GDM1 (cell line): ENCODE measurements around the gene ZNF560.
"Not testable (repeated sequence)": the region's sequence is repeated elsewhere in the genome, so short reads cannot be mapped to it uniquely, and the experiment has no call there.

Experiments
- DNase-seq: peaks from one replicate; lab custom pipeline; 2025; lab: John Stamatoyannopoulos, UW

Gene ZNF560

DNA sequence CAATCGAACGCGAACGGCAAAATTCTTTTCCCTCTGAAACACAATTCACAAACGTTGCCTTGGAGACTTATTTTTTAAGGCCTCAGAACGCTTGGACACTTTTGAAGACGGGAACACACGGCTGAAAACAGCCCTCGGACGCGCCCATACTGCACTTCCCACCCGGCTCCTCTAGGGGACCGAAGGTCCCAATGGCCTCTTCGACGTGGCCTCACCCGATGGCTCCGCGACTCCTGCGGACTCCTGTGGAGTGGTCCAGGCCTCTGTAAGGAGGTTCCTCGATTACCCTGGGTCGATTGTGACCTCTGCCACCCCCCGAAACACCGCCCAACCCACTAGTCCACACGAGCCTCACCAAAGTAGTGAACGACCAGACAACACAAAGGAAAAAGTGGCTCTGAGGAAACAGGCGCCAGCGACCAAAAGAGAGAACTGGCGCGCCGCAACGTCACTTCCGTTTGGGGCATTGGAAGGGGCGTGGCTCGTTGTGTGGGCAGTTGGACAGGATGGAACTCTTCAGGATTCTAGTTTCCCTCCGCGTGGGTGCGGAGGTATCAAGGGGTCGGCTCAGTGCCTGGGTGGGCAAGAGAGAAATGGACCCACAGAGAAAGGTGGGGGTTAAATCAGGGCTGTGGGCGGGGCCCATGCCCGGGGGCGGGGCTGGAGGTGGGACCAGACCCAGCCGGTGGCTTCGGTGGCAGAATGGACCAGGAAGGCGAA lies at the start of gene ZNF560:
Gene ZNF560, minus strand, starts transcription at position 434 of the 720 bp plus-strand sequence. CDS start 23,303 bp downstream, outside the sequence.
- DNase-seq = no peak

DNA sequence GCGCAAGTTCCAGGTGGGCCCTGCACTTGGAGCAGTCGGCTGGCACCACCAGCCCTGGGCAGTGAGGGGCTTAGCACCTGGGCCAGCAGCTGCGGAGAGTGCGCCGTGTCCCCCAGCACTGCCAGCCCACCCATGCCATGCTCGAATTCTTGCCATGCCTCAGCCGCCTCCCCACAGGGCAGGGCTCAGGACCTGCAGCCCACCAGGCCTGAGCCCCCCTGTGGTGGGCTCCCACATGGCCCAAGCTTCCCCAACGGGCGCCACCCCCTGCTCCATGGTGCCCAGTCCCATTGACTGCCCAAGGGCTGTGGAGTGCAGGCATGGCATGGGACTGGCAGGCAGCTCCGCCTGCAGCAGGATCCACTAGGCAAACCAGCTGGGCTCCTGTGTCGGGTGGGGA lies 49.5 kb upstream of the ZNF560 start:
- DNase-seq = no peak

DNA sequence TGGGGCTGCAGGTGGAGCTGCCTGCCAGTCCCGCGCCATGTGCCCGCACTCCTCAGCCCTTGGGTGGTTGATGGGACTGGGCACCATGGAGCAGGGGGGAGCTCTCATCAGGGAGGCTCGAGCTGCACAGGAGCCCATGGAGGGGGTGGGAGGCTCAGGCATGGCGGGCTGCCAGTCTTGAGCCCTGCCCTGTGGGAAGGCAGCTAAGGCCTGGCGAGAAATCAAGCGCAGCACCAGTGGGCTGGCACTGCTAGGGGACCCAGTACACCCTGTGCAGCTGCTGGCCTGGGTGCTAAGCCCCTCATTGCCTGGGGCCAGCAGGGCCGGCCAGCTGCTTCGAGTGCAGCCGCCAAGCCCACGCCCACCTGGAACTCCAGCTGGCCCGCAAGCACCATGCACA lies 42.9 kb upstream of the ZNF560 start:
- DNase-seq = not testable (repeated sequence)

DNA sequence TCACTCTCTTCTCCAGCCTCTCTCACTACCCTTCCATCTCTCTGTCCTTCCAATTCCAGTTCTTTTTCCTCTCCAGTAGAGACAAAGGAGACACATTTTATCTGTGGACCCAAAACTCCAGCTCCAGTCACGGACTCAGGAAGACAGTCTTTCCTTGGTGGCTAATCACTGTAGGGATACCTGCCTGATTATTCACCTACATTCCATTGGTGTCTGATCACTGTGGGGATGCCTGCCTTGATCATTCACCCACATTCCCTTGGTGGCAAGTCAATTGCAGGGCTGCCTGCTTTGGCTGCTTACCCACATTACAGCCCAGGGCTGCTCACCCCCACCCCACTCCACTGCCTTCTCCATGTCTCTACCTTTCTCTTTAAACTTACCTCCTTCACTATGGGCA lies 41.5 kb upstream of the ZNF560 start:
- DNase-seq = not testable (repeated sequence)

DNA sequence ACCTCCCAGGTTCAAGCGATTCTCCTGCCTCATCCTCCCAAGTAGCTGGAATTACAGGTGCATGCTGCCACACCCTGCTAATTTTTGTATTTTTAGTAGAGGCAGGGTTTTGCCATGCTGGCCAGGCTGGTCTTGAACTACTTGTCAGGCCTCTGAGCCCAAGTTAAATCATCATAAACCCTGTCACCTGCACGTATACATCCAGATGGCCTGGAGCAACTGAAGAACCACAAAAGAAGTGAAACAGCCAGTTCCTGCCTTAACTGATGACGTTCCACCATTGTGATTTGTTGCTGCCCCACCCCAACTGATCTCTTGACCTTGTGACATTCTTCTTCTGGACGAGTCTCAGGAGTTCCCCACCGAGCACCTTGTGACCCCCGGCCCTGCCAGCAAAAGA lies 40.8 kb upstream of the ZNF560 start:
- DNase-seq = not testable (repeated sequence)

DNA sequence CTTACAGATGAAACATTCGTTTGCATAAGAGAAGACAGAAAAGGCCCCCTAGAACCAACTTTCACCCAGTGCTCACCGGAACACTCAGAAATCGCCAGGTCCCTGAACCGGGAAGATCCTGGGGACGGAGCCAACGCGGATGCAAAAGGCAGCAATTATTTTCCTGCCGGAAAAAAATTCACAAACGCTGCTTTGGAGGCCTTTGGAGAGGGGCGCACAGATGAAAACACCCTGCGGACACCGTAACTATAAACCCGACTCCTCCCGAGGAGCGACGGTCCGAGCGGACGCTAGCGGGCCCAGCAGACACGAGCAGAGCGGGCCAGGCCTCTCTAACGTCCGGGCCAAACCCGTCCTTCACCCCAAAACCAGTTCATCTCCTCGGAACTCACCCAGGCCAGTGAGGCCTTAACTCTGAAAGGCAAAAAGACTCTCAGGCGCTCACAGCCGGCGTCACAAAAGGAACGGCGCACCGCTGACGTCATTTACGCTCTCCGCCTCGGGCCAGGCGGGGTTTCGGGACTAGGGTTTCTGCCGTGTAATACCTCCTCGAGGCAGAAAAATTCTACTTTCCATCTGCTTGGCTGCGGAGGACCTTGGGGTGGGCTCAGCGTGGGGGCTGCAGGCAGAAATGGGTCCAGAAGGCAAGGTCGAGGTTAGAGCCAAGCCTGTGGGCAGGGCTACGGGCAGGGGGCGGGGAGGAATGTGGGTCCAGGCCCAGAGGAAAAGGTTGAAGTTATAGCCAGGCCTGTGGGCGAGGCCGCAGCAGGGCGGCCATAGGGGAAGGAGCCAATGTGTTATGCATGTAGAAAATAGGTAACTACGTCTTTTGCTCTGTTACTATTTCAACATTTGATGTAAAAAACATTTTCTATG lies 40.0 kb upstream of the ZNF560 start, which contains the start of gene ZNF426:
Gene ZNF426, minus strand, starts transcription at position 463 of the 876 bp plus-strand sequence. CDS start 2,413 bp downstream, outside the sequence.
- DNase-seq = peak; percentile 65

DNA sequence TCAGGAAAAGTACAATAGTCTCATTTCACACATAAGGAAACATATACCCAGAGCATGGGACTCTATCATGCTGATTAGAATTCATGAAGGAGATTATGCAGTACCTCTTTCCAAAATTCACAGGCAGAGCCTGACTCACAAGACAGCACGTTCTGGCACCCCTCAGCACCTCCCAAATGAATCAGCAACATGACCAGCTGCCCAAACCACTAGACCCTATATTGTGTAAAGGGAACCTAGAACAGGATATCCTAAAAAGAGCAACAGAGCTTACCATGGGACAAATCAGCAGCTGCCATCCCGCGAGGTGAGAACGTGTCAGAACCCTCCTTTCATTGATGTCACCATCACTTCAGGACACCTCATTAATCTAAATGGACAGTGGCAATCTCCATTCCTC lies 37.5 kb upstream of the ZNF560 start:
- DNase-seq = no peak

DNA sequence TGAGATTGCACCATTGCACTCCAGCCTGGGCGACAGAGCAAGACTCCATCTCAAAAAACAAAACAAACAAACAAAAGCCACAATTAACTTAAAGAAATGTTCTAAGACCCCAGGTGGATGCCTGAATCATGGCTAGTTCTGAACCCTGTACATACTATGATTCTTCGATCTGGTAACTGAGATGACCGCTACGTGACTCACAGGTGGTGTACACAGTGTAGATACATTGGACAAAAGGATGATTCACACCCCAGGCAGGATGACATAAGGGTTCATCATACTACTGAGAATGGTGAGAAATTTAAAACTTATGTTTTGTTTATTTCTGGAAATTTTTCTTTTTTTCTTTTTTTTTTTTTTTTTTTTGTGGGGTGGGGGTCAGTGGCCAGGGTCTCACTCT lies 33.5 kb upstream of the ZNF560 start:
- DNase-seq = no peak

DNA sequence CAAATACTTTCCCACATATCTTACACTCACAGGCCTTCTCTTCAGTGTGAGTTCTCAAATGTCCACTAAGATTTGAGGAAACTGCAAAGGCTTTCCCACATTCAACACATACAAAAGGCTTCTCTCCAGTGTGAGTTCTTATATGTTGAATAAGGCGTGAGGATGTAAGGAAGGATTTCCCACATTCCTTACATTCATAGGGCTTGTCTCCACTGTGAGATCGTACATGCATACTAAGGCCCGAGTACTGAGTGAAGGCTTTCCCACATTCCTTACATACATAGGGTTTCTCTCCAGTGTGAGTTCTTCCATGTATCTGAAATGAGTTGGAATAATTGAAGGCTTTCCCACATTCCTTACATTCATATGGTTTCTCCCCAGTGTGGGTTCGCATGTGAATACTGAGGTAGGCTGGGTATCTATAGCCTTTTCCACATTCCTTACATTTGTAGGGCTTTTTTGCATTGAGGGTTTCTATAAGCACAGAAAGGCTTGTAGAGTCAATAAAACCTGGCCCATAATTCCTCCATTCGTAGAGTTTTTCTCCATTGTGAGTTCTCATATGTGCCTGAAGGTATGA lies 30.4 kb upstream of the ZNF560 start:
- no peak for DNase-seq

DNA sequence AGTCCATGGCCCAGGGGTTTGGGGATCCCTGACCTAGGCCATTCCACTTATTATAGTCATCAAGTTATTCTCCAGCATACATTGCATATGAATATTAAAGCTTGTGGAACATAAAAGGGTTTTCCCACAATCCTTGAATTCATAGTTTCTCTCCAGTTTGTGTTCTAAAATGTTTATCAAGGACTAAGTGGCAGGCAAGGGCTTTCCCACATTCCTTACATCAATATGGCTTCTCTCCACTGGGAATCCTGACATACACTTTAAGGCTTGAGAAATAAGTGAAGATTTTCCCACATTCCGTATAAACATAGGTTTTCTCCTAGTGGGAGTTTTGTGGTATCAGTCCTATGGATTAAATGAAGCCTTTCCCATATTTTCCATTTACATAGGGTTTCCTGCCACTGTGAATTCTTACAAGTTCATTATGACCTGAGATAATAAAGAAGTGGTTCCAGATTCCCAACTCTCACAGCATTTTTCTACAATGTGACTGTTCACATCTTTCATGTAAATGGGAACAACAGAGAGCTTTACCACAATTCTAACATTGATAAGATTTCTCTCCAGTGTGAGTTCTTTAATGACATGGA lies 25.6 kb upstream of the ZNF560 start:
- no peak for DNase-seq

DNA sequence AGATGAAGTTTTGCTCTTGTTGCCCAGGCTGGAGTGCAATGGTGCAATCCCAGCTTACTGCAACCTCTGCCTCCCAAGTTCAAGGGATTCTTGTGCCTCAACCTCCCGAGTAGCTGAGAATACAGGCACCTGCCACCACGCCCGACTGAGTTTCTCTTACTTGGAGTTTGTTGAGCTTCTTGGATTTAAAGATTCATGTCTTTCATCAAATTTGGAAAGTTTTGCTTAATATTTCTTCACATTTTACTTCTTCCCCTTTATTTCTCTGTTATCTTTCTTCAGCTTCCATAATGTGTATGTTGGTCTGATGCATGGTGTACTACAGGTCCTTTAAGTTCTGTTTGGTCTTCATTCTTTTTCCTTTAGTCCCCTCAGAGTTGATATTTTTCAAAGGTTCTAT lies 8.9 kb upstream of the ZNF560 start:
- DNase-seq = no peak

DNA sequence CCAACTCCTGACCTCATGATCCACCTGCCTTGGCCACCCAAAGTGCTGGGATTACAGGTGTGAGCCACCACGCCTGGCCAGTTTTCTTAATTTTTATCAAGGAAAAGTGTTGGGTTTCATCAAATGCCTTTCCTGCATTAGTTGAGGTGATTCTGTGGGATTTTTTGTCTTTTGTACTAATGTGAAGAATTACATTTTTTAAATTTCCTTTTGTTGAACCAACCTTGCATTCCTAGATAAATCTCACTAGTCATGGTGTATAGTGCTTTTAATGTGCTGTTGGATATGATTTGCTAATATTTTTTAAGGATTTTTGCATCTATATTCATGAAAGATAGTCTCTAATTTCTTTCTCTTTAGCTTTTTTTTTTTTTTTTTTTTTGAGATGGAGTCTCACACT lies 2.4 kb upstream of the ZNF560 start:
- no peak for DNase-seq

DNA sequence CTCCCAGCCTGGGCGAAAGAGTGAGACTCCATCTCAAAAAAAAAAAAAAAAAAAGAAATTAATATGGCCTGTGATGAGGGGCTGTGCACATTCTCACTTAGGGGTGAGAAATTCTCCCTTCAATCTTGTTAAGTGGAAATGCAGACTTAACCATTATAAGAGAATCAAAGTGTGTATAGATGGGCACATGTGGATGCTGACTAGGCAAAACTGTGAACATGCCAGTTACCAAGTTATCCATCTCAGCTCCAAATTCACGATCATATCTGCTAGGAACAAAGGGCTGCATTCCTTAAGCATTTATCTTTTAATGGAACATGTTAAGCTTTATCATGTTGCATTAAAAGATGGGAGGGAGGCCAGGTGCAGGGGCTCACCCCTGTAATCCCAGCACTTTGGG lies 4.3 kb downstream of the ZNF560 start:
- no peak for DNase-seq

DNA sequence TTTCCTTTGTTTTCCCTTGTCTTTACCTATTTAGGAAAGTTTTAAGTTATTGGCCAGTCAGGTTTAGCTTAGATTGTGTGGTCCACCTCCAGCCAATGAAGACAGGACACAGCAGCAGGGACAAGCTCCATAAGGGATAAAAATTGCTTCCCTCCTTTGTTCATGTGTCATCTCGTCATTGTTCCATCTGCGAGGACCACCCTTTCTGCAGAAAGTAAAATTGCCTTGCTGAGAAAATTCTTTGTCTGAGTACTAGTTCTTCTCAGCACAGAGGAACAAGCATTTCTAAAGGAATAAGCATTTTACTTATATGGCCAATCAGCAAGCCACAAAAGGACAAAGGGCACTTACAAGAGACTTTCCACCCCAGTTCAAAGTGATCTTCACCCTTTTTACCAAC lies 11.4 kb downstream of the ZNF560 start:
- no peak for DNase-seq

DNA sequence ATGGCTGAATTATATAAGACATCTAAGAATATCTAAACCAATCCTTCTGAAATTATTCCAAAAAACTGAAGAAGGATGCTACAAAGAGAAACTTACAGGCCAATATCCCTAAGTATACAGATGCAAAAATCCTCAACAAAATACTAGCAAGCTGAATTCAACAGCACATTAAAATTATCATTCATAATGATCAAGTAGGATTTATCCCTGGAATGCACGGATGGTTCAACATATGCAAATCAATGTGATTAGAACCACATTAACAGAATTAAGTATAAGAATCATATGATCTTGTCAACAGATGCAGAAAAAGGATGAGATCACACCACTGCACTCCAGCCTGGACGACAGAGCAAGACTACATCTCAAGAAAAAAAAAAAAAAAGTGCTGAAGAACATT lies 13.3 kb downstream of the ZNF560 start:
- DNase-seq = no peak

DNA sequence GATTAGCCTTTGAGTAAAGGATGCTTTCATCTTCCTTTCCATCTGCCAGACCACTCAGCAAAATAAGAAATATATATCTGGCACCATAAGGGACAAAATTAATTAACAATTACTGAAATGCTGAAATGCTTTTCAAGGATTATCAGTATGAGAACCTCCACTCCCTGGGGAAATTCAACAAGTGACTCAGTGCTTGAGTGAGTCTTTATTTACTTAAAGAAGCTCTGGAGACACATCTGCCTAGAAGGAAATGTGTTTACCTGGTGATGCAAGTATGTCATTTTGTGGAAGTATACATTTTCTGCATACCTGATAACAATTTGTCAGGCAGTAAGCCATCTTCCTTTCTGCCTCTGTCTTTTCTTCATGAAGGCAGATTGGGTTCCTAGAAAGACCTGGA lies 23.4 kb downstream of the ZNF560 start:
- DNase-seq = no peak

DNA sequence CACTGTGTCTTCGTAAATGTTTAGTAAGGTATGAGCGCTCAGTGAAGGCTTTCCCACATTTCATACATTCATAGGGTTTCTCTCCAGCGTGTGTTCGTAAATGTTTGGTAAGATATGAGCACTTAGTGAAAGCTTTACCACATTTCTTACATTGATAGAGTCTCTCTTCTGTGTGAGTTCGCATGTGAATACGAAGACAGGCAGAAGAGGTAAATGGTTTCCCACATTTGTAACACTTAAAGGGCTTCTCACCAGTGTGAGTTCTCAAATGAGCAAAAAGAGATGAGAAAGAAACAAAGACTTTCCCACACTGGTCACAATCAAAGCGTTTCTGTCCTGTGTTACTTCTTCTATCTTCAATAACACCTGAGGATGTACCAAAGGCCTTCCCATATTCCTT lies 31.3 kb downstream of the ZNF560 start:
- DNase-seq = no peak

DNA sequence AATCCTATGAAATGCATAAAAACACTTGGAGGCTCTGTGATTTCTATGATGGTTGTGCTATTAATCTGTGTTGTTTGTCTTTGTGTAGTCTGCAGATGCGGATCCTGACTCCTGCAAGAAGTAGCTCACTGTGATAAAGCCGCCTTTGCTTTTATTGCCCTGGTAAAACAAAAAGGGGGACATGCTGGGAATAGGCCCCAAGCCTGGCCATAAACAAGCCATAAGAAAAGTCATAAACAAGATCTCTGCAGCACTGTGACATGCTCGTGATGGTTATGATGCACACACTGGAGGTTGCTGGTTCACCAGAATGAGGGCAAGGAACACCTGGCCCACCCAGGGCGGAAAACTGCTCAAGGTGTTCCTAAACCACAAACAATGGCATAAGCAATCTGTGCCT lies 36.5 kb downstream of the ZNF560 start:
- no peak for DNase-seq

DNA sequence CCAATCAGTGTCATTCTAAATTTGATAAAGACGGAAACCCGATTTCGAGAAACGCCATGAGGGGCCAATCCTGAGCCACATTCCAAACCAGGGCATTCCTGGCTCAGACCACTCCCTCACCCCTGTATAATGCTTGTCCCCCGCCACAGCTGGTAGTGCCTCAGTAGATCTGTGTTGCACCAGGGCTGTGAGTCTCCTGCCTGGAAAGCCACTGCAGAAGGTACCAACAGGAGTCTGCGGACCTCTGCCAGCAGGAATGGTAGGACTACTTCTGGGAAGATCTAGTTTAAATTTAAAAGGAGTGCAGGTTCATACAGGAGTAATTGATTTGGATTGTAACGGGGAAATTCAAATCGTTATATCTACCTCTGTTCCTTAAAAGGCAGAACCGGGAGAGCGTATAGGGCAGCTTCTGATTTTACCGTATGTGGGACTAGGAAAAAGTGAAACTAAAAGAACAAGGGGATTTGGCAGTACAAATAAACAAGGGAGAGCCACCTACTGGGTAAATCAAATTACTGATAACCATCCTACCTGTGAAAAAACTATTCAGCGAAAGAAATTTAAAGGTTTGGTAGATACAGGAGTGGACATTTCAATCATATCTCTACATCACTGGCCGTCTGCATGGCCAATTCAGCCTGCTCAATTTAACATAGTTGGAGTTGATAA lies 42.3 kb downstream of the ZNF560 start:
- no peak for DNase-seq

DNA sequence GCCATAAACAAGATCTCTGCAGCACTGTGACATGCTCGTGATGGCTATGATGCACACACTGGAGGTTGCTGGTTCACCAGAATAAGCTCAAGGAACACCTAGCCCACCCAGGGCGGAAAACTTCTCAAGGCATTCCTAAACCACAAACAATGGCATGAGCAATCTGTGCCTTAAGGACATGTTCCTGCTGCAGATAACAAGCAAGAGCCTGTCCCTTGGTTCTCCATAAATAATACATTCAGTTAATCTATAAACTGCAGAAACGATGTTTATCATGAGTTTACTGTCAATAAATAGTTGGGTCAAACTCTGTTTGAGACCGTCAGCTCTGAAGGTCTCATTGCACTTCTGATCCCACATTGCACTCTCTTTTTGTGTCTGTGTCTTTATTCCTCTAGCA lies 44.5 kb downstream of the ZNF560 start:
- no peak for DNase-seq

DNA sequence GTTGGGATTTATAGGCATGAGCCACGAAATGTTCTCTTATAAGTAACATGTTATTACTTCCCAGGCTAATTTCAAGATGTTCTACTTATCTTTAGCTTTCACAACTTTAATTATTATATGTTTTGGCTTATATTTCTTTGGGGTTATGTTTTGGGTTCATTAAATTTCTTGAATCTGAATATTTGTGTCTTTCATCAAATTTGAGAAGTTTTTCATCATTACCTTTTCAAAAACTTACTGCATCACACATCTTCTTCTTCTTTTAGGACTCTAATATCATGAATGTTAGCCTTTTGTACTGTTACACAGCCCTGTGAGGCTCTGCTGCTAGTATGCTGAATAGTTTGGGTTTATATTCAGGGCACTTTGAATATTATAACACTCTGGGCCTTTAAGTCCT lies 53.4 kb downstream of the ZNF560 start:
- DNase-seq = no peak

DNA sequence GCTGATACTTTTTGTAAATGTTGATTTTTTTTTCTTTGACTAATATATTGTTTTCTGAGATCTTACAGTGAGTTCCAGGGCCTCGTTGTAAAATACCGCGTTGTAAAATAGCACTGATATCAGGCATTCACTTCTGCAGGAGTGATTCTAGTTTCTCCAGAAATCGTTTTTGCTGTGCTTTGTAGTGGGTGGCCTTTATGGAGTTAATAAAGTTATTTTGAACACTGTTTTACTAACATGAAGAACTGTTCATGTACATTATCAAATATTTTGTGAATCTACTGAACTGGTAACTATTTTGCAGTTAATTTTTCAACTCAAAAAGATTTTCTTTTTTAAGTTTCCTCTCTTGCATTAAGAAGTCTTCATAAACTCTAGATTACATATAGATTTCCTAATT lies 62.1 kb downstream of the ZNF560 start:
- DNase-seq = no peak
